Parathyroid adenoma (tissue), 2 donors: ENCODE results near the gene BCKDK.
A peak's percentile ranks its signal among the peaks of the same experiment; 100 is the strongest.

Experiments
- H2AFZ ChIP-seq: fragments of 300-600 bp; sonication (generic); one replicate; pipeline ENCODE4 v1.7.0; 2017; ENCODE audit warnings: antibody characterized with exemption, mild to moderate bottlenecking
- H3K27ac ChIP-seq: fragments of 300-600 bp; sonication (generic); one replicate; pipeline ENCODE4 v1.7.0; 2017
- H3K27me3 ChIP-seq: fragments of 300-600 bp; sonication (generic); one replicate; pipeline ENCODE4 v1.7.0; 2017; ENCODE audit warnings: low read length; ENCODE audit not compliant: control insufficient read depth, insufficient read depth
- H3K36me3 ChIP-seq: fragments of 300-600 bp; sonication (generic); one replicate; pipeline ENCODE4 v1.7.0; 2017; ENCODE audit warnings: low read length; ENCODE audit not compliant: control insufficient read depth, insufficient read depth
- H3K4me1 ChIP-seq: fragments of 300-600 bp; sonication (generic); one replicate; pipeline ENCODE4 v1.7.0; 2017; ENCODE audit warnings: control low read depth
- H3K4me2 ChIP-seq: fragments of 300-600 bp; sonication (generic); one replicate; pipeline ENCODE4 v1.7.0; 2017; ENCODE audit warnings: low read length
- H3K4me3 ChIP-seq: fragments of 300-600 bp; sonication (generic); one replicate; pipeline ENCODE4 v1.7.0; 2017; ENCODE audit warnings: low read depth, low read length
- H3K79me2 ChIP-seq: fragments of 300-600 bp; sonication (generic); one replicate; pipeline ENCODE4 v1.7.0; 2017; ENCODE audit warnings: control low read depth
- H3K9ac ChIP-seq: fragments of 300-600 bp; sonication (generic); one replicate; pipeline ENCODE4 v1.7.0; 2017; ENCODE audit warnings: mild to moderate bottlenecking
- H3K9me3 ChIP-seq: fragments of 300-600 bp; sonication (generic); one replicate; pipeline ENCODE4 v1.7.0; 2017; ENCODE audit warnings: low read length; ENCODE audit not compliant: control insufficient read depth
- TF ChIP-seq, protein P1 (sequence below): fragments of 300-600 bp; sonication (generic); IDR thresholded peaks from one replicate; pipeline ENCODE4 v1.7.0; 2017; ENCODE audit warnings: antibody characterized with exemption, mild to moderate bottlenecking
- donor health status: primary hyperparathyroidism.

The BCKDK gene

DNA sequence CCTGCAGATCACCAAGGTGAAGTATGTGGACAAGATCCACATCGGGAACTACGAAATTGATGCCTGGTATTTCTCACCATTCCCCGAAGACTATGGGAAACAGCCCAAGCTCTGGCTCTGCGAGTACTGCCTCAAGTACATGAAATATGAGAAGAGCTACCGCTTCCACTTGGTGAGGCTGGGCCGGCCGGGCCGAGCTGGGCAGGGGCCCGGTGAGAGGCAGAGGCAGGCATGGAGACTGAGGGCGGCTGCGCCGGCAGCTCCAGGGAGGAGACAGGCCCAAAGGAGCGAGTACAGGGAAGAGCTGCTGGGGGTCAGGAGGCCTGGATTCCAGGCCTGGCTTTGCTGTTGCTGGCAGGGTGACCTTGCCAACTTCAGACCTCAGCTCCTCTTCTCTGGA, 19.0 kb downstream of the BCKDK start:
- Histone ChIP-seq H3K79me2 (peaks cover 20% of the 10 kb centered on the region), H3K4me3 (no peak overlapping the region), H3K27ac (no peak overlapping the region), H2AFZ (no peak overlapping the region), H3K9ac (no peak overlapping the region), H3K27me3 (no peaks in the 10 kb centered on the region), H3K4me2 (no peak overlapping the region), H3K36me3 (no peaks in the 10 kb centered on the region), H3K9me3 (no peaks in the 10 kb centered on the region), H3K4me1 (peaks cover 15% of the 10 kb centered on the region)
- TF ChIP-seq, protein P1, sequence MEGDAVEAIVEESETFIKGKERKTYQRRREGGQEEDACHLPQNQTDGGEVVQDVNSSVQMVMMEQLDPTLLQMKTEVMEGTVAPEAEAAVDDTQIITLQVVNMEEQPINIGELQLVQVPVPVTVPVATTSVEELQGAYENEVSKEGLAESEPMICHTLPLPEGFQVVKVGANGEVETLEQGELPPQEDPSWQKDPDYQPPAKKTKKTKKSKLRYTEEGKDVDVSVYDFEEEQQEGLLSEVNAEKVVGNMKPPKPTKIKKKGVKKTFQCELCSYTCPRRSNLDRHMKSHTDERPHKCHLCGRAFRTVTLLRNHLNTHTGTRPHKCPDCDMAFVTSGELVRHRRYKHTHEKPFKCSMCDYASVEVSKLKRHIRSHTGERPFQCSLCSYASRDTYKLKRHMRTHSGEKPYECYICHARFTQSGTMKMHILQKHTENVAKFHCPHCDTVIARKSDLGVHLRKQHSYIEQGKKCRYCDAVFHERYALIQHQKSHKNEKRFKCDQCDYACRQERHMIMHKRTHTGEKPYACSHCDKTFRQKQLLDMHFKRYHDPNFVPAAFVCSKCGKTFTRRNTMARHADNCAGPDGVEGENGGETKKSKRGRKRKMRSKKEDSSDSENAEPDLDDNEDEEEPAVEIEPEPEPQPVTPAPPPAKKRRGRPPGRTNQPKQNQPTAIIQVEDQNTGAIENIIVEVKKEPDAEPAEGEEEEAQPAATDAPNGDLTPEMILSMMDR = no peak

DNA sequence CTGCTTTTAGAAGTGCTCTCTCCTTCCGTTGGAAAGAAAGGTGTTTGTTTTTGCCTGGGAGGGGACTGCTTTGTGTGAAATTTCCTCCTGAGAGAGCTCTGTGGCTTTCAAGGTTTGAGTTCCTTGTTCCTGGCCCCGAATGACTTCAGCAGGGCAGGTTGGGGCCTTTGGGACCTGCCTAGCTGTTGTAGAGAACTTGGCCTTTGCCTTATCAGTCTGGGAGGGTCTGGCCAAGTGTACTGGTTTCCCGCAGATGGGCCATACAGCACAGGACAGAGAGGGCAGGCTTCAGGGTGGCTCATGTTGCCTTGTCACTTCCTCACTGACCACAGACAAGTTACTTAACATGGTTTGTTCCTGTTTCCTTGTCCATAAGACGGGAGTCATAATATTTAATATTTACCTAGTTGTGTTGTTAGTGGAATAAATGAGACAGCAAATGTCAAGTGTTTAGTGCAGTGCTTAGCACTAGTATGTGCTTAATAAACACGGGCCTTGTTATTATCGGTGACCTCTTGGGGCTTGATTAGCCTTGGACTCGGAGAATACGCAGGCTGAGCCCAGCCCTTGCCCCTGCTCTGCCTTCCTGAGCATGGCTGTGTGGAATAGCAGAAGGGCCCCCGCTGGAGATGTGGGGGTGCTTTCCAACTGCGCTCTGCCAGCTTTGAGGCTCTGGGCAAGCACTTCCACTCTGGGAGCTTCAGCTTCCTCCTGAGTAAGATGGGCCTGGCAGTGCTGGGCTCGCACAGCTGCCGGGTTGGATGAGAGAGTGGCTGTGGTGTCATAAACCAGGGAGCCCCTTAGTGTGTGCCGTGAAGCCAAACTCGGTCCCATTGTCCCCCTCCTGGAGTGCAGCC, 20.8 kb downstream of the BCKDK start:
- Histone ChIP-seq H2AFZ (no peak overlapping the region), H3K9ac (no peak overlapping the region), H3K4me2 (no peak overlapping the region), H3K9me3 (no peaks in the 10 kb centered on the region), H3K36me3 (no peaks in the 10 kb centered on the region), H3K27ac (peak overlapping the region; percentile 22), H3K27me3 (no peaks in the 10 kb centered on the region), H3K4me3 (no peak overlapping the region), H3K4me1 (peaks cover 20% of the 10 kb centered on the region), H3K79me2 (peaks cover 20% of the 10 kb centered on the region)
- TF ChIP-seq, protein P1 = no peak

DNA sequence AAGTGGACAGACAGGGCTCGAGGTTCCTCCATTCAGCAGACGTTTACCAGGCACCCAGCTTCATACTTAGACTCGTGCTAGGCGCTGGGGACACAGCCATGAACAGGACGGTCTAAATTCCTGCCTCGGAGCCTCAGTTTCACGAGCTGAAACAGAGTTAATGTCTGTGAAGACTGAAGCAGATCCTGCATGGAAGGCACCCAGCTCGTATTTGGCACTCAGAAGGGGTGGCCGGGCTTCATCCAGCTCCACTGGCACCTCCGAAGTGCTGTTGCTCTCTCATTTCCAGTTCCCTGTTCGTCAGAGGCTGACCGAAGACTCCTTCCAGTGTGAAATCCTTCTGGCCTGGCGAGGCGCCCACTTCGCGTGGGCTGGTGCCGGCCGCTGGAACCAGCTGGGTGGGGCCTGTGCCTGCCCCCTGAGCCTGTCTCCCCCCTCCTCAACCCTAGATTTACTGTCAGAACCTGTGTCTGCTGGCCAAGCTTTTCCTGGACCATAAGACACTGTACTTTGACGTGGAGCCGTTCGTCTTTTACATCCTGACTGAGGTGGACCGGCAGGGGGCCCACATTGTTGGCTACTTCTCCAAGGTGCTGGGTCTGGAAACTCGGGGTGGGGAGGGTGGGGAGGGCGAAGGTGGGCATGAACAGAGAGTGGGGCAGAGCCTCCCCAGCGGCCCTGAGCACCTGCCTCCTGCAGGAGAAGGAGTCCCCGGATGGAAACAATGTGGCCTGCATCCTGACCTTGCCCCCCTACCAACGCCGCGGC, 21.6 kb downstream of the BCKDK start:
- H3K9me3 ChIP-seq = no peaks in the 10 kb centered on the region
- no peaks in the 10 kb centered on the region for H3K36me3 ChIP-seq
- H3K9ac ChIP-seq = no peak overlapping the region
- H2AFZ ChIP-seq = no peak overlapping the region
- H3K4me1 ChIP-seq = peaks cover 28% of the 10 kb centered on the region
- H3K79me2 ChIP-seq = peaks cover 20% of the 10 kb centered on the region
- peak overlapping the region; percentile 86 for H3K27ac ChIP-seq
- peak overlapping the region; percentile 52 for H3K4me2 ChIP-seq
- no peak overlapping the region for H3K4me3 ChIP-seq
- TF ChIP-seq, protein P1 = no peak
- H3K27me3 ChIP-seq = no peaks in the 10 kb centered on the region

DNA sequence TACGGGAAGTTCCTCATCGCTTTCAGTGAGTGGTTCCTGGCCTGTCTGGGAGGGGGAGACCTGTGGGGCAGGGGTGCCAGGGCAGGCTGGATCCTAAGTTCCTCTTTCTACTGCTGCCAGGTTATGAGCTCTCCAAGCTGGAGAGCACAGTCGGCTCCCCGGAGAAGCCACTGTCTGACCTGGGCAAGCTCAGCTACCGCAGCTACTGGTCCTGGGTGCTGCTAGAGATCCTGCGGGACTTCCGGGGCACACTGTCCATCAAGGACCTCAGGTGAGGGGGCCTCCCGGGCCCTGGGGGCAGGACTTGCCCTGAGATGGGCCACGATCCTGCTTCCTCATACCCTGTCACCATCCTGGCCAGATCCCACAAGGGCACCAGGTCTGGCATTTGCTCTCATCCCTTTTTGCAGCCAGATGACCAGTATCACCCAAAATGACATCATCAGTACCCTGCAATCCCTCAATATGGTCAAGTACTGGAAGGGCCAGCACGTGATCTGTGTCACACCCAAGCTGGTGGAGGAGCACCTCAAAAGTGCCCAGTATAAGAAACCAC, 22.2 kb downstream of the BCKDK start:
- Histone ChIP-seq H3K79me2 (peaks cover 20% of the 10 kb centered on the region), H3K4me3 (peak overlapping the region; percentile 23), H3K9me3 (no peaks in the 10 kb centered on the region), H3K27ac (peak overlapping the region; percentile 86), H2AFZ (peak overlapping the region; percentile 28), H3K4me2 (peak overlapping the region; percentile 52), H3K9ac (no peak overlapping the region), H3K36me3 (no peaks in the 10 kb centered on the region), H3K4me1 (peaks cover 32% of the 10 kb centered on the region), H3K27me3 (no peaks in the 10 kb centered on the region)
- TF ChIP-seq, protein P1 = no peak
